Stimulated activated CD4-positive, alpha-beta T cell treated with anti-CD3 and anti-CD28 coated beads, Interleukin-12 subunit alpha, Interleukin-12 subunit beta, amount 100 ng/mL, for 48 hours (primary cell): ENCODE measurements around the gene ADGRV1.
"Not testable (repeated sequence)": the region's sequence is repeated elsewhere in the genome, so short reads cannot be mapped to it uniquely, and the experiment has no call there.

Experiments used
- DNase-seq, 3 donors: peaks; one replicate each; pipeline ENCODE4 v3.0.0-alpha.2; 2020; ENCODE audit warnings: low read depth in 2 of 3, low spot score in 1 of 3

ADGRV1 gene

DNA sequence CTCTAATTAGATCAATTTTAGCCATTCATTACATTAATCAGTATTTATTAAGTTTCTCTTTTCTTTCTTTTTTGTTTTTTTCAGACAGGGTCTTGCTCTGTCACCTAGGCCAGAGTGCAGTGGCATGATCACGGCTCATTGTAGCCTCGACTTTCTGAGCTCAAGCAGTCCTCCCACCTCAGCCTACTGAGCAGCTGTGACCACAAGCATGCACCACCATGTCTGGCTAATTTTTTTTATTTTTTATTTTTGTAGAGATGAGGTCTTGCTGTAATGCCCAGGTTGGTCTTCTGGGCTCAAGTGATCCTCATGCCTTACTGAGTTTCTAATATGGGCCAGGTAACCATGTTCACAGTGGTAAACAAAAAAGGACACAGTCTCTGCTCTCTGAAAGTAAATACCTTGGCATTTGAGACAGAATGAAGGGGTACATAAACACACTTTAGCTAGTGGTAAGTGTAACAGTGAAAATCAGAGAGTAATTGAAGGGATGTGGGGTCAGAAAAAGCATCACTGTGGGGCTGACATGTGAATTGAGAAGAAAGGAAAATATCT is 336.3 kb downstream of the ADGRV1 start:
- no peak for DNase-seq

DNA sequence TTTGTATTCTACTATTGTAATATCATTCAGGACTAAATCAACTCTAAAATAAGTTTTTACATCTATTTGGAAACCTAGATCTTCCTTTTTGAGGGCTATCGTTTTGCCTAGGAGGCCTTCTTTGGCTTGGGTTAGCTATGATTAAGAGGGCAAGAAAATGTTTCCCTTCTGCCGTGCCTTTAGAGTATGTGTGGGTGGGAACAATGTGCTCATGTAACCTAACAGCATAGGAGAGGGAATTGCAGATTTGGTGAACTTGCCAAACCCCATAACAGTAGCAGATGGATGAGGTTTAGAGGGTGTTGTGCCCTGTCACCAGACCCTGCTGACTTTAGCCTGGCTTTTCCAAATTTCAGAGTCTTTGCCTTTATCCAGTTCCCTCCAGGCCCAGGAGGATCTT is 339.0 kb downstream of the ADGRV1 start:
- DNase-seq, result no peak

DNA sequence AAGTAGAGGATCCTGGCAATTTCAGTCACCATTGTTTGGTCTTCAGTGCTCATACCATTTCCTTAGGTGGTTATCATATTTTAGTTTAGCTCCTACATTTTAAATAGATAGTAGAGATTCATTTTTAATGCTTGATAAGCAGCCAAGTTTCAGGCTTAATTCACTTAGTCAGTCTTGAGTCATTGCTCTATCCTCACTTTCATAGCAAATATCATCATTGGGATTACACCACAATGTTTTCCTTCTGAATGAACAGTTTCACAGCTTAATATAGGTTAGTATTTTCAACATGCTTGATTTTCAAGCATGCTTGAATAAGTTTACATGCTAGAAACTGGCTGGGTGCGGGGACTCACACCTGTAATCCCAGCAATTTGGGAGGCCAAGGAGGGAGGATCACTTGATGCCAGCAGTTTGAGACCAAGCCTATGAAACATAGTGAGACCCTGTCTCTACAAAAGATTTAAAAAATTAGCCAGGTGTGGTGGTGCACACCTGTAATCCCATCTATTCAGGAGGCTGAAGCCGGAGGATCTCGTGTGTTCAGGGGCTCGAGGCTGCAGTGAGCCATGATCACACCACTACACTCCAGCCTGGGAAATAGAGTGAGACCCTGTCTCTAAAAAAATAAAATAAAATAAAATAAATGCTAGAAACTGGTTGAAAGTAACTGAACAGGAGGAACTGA is 339.9 kb downstream of the ADGRV1 start:
- DNase-seq, result no peak

DNA sequence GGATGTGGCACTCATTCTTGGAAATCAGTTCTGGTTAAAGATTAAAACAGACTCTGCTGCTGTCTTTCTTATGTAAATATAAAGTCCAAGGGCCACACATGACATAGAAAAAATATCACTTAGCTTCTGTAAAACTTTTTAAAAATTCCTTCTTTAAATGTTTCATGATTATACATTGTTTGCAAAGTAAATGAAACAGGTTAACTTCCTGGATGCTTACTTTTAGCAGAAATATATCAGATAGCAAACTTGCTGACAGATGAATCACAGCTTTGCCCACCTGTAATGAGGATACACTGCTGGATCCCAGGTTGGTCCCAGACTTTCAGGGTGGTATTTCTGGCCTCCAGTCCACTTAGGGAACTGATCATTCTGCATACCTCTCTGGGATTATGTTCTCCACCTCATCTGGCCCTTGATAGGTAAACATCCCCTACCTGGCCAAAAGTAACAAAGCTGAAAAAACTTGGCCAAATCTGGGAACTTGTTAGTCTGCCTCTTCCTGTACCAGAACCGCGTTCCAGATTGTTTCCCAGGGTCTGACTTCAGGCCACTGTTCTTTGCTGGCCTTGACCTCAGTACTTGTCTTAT is 340.5 kb downstream of the ADGRV1 start:
- no peak for DNase-seq

DNA sequence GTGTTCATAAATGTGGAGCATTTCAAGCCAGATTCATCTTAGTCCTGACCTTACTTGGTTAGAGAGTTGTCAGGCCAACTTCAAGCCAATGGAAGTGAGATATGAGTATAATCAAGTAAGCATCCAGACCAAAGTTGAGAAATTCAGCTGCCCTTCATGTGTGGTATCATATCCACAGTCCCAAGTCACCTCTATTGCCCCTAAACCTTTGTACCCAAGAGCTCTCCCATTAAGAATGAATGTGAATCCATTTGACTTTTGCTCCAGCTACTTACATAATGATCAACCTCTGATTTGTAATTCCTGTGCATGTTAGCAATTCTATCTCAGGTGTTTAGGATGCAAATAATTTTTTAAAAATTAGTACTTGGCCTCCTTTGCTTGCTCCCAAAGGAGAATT is 342.7 kb downstream of the ADGRV1 start:
- no peak for DNase-seq

DNA sequence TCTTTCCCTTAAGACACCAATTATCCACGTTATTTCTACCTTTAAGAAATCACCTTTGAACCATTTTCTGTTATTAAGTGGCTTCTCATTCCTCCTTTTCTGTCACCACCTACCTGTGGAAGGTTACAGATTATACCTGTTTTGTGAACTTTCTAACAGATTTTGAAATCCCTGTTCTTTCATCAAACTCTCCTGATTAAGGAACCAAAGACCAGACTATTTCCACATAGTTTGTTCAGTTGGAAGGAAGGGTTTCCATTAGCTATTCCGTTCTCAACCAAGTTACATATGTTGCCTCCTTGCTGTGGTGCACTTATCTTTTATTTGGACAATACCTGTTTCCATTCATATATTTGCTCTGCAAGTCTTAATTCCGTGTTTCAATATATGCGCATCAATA is 343.6 kb downstream of the ADGRV1 start:
- no peak for DNase-seq

DNA sequence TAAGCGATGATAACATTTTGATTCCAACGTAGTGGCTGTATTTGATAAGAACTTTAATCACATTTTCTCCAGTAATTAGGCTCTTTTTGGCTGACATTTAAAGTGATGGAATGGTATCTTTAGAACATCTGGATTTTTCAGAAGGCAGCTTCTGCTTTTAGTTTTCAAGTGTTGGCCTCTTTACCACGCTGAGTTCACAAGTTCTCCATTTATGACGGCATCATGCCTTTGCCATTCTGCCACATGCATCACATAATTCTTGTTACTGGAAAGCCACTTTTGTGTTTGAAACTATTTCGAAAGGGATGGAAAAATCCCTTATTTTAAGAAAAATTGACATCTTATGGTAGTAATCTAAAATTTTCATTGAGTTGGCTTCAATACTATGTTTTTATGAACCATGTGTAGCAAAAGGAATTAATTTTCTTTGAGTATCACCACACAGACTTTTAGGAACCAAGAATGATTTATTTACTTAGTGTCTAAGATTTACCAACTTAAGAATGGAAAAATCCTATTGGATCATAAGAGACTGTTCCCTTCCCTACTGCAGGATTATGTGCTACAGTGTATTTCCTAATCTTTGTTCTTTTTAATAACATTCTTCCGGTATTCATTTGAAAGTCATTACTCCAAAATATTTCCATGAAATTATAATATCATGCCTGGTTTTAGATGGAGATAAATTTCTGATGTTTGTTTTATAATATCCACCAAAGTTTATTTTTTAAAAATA is 344.2 kb downstream of the ADGRV1 start:
- DNase-seq, result no peak

DNA sequence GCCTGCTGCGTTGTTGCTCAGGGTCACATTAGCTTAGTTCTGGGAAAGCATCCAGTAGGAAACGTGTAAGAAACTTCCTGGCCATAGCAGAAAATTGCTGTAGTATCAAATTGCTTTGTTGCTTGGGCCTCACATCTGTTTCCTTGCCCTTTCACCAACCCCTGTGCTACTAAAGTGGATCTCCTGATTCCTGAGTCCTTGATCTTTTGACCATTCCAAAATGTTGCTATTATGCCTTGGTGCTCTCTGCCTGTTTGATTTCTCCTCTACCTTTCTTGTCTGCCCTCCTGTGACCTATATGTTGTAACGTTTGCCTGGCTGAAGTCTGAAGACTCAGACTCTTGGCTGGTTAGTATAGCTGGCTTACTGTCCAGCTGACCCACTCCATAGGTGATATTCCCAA is 350.5 kb downstream of the ADGRV1 start:
- DNase-seq, result no peak

DNA sequence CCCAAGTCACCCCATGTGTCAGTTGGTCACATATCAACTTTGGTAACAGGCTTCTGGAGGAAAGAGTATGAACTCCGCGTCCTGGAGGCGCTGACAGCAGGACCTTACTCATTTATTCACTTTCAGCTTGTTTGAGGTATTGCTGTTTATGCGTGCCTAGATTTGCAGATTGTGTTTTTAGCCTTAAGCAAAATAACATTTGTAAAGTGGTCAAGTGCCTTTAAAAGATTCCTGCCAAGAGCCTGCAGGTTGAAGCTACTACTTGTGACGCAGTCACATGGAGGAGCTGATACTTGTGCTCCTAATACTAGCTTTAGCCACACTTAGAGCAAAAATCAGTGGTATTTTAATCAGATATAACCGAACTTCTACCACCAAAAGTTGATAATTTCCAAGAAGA is 351.3 kb downstream of the ADGRV1 start:
- no peak for DNase-seq

DNA sequence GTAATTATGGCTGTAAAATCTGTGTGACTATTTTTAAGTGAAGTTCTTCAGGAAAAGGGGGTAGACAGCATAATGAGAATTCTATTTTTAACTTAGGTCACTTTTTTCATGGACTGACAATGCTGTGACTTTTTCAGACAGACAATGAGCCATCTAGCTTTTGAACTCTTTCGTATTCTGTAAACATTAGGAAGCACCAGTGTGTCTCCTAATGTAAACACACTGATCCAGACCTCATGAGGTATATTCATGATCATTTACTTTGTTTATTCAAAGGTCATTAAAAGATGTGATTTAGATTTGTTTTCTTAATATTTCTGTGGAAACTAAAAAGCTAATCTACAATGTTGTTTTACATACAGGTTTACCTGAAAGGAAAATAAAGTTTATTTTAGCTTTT is 352.6 kb downstream of the ADGRV1 start:
- DNase-seq, result no peak

DNA sequence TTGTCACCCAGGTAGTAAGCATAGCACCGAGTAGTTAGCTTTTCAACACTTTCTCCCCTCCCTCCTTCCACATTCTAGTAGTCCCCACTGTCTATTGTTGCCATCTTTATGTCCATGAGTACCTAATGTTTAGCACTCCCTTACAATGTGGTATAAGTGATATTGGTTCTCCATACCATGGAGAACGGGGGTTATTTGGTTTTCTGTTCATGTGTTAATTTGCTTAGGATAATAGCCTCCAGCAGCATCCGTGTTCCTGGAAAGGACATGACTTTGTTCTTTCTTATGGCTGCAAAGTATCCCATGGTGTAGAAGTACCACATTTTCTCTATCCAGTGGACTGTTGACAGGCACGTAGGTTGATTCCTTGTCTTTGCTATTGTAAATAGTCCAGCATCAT is 353.9 kb downstream of the ADGRV1 start:
- DNase-seq, result no peak

DNA sequence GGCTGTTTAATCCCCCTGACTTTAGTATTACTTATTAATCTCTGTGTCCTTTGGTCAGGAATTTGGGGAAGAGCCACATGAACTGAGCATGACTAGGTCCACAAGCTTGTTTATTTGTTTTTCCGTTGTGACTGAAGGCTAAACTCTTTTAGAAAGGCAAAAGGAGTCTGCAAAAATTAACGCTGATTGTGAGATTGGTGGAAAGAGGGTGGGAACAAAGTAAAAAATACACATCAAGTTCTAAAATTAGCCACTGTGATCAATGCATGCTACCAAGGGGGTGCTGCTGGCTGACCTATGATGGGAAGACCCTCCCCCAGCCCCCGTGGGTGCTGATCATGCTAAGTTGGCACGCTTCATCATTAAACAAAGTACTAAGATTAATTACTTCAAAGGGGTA is 356.8 kb downstream of the ADGRV1 start:
- DNase-seq, result no peak

DNA sequence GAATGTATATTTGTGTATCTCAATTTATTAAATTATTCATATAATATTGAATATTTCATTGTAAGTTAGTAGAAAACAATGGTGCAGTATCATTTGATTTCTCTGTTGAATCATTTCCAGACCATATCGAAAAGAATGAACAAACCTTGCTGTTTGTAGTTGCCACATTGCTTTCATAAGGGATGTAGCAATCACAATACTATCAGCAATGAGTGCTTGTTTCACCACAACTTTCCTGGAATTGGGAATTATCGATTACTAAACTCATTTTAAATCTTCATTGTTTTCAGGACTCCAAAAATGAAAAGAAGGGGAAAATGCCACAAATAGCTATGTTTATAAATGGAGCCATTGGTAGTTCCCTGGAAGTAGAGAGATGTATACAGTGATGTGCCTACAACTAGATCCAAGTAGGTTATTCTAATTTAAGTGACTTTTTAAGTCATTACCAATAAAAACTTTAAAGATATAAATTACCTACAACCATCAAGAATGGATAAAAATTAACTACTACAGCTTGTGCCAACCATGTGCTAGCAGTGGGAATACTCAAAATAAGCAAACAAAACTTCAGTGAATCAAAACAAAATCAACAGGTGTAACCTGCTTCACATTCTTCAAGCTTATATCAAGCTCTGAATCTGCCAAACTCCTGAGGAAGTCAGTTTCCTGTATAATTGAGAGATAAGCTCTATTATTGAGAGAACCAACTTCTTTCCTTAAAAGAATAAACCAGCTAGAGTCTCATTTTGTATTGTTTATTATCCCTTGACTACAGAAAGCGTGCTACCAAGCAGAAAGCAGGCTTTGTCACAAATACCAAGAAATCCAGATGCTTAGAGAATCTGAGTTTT is 358.6 kb downstream of the ADGRV1 start:
- DNase-seq, result no peak

DNA sequence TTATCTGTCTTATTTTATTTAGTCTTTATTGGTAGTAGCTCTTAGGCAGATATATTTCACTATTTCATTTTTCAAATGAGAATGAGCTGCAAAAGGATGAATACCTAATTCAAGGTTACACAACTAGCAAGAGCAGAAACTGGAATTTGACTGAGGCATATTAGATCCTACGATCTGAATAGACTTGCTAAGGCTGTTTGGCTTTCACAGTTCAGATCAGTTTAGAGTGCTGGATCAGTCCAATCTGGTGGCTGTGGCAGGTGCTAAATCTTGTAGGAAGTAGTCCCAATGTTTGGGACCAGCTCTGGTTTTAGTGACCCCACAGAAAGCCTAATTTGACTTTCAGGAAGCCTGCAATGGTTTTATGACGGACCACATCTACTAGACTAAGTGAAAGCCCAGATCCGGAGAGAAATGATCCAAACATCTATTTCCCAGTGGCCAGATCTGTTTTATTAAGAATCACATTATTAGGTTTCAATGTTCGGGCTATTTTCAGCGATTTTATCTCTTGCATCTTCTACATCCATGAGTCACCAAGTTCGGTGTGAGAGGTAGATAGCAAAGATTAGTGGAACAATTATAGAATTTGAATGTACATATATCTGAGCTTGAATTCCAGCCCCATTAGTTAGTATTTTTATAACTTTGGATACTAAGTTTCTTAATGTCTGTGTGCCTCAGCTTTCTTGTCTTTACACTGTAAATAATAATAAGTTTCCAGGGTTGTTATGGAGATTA is 359.5 kb downstream of the ADGRV1 start:
- no peak for DNase-seq

DNA sequence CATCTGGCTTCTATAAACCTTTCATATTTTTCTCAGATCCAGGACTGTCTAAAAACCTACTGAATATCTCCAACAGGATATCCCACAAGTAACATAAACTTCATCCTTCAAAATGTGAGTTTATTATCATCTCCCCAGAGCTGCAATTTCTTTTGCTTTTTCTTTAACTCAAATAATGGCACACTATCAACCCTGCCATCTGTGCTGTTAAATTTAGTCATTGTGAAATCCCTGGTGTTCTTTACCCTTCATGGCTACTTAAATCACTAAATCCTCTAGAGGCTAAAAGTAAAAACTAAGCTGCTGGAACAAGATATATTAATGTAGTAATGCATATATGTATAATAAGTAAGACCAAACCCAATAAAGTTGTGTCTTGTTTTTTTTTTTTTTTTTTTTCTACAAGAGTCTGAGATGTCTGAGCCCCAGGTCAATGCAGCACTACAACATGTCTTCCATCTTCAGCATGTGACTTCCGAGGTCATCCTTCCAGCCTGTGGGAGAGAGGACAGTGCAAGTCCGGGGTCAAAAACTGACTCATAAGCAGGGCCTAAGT is 362.9 kb downstream of the ADGRV1 start:
- no peak for DNase-seq

DNA sequence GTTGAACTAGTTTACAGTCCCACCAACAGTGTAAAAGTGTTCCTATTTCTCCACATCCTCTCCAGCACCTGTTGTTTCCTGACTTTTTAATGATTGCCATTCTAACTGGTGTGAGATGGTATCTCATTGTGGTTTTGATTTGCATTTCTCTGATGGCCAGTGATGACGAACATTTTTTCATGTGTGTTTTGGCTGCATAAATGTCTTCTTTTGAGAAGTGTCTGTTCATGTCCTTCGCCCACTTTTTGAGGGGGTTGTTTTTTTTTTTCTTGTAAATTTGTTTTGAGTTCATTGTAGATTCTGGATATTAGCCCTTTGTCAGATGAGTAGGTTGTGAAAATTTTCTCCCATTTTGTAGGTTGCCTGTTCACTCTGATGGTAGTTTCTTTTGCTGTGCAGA is 365.6 kb downstream of the ADGRV1 start:
- DNase-seq, result not testable (repeated sequence)

DNA sequence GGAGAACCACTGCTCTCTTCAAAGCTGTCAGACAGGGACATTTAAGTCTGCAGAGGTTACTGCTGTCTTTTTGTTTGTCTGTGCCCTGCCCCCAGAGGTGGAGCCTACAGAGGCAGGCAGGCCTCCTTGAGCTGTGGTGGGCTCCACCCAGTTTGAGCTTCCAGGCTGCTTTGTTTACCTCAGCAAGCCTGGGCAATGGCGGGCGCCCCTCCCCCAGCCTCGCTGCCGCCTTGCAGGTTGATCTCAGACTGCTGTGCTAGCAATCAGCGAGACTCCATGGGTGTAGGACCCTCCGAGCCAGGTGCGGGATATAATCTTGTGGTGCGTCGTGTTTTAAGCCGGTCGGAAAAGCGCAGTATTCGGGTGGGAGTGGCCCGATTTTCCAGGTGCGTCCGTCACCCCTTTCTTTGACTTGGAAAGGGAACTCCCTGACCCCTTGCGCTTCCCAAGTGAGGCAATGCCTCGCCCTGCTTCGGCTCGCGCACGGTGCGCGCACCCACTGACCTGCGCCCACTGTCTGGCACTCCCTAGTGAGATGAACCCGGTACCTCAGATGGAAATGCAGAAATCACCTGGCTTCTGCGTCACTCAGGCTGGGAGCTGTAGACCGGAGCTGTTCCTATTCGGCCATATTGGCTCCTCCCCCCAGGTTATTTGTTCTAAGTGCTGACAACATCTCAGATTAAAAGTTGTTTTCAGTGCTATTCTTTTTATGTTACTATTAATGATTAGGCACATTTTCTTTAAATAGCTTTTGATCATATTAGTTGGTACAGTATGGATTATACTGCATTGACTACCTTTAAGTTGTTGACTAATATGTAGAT is 370.6 kb downstream of the ADGRV1 start:
- DNase-seq, result not testable (repeated sequence)

DNA sequence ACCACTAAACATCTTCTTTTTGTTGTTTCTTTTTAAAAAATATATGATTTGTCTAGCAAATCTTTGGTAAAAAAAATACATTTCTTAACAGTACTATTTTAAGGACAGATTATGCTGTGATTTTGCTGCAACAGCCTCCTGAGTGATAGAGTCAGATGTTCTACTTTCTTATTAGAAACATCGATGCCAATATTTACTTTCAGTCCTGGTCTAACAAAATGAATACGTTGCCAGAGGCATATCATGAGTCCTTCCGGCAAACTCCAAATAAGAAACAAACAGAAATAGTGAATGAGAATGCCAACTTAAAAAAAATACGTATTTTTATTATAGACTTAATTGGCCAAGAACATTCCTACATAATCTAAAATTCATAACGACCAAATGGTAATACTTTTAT is 371.5 kb downstream of the ADGRV1 start:
- DNase-seq, result no peak

DNA sequence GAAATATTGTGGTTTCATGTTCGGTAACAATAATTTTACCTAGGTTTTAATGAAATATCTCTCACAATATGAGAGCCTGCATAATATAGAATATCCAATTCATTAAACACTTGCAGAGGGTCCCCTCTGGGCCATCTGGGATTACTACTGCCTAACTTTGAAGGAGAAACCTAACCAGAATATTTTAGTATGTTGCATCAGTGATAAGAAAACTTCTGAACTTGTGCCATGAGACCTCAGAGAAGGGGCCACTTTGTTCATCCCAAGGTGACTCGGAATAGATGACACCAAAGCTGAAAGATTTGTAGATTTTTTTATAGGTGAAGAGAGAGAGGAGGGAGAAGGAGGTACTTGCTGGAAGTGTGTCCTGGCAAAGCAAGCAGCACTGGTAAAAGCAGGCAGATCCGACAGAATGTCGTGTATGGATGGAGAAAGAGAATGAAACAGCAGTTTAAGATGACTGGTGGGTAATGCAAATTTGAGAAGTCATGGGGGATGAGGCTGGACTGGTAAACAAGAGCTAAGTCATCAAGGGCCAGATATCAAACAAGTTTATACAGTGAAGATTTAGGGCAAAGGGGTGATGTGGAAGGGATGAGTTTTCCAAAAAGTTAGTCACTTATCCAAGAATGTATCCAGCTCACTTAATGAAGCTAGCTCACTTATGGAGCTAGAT is 372.3 kb downstream of the ADGRV1 start:
- DNase-seq, result no peak
